SJSA1 (cell line): Measurements from ENCODE around the gene DENND2C. TPM values are rescaled to one million over a fixed set of nuclear protein-coding genes. Genes with fewer than 3 reads are reported as not detected.
"Not testable (repeated sequence)": the region's sequence is repeated elsewhere in the genome, so short reads cannot be mapped to it uniquely, and the experiment has no call there.

ENCODE experiments used
- DNase-seq, 2 experiments: peaks; one replicate each; pipeline ENCODE4 v3.0.0-alpha.2; 2015 to 2020; ENCODE audit warnings: low spot score in 2 of 2, low read depth in 1 of 2
- H3K27ac ChIP-seq: fragments of 250-450 bp; sonication (Bioruptor Pico); 2 replicates; pipeline ENCODE4 v1.5.1; 2020; ENCODE audit warnings: mild to moderate bottlenecking, moderate library complexity
- H3K27me3 ChIP-seq: fragments of 250-450 bp; sonication (Bioruptor Pico); replicated peaks from 2 replicates; pipeline ENCODE4 v1.5.1; 2020; ENCODE audit warnings: mild to moderate bottlenecking, moderate library complexity
- H3K36me3 ChIP-seq: fragments of 250-450 bp; sonication (Bioruptor Pico); 2 replicates; pipeline ENCODE4 v1.5.1; 2020; ENCODE audit warnings: mild to moderate bottlenecking
- H3K4me1 ChIP-seq: fragments of 250-450 bp; sonication (Bioruptor Pico); replicated peaks from 2 replicates; pipeline ENCODE4 v1.6.1; 2021; ENCODE audit warnings: mild to moderate bottlenecking
- H3K4me3 ChIP-seq: fragments of 250-450 bp; sonication (Bioruptor Pico); 2 replicates; pipeline ENCODE4 v1.5.1; 2020; ENCODE audit warnings: mild to moderate bottlenecking
- H3K9me3 ChIP-seq: fragments of 250-450 bp; sonication (Bioruptor Pico); replicated peaks from 2 replicates; pipeline ENCODE4 v1.5.1; 2020; ENCODE audit warnings: mild to moderate bottlenecking
- total RNA-seq: library from RNA; depleted of rRNA; stranded (reverse); fragments of >200 nt; shearing (Covaris generic); gene quantifications from 2 replicates; pipeline ENCODE4 v1.2.3, GENCODE V29; 2014

The DENND2C gene
- total RNA-seq, 1 experiment from 2014 or later = 1.5 TPM

DNA sequence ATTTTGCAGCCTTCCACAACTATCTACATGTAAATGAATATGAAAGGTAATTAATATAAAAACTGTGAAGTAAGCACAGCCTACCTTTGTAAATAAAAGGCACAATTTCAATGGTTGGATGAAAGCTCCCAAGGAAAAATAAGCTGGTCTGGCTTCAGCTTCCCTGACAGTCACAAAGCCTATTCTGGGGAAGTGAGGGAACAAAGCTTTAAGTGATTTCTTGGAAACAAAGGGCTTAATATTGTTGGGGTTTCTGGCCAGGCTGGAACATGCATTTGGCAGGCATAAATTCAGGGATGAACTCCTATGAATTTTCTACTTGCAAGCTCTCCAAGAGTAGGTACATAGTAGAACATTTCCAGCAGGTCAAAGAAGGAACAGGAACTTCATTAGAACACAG lies 105.7 kb downstream of the DENND2C start:
- H3K4me1 ChIP-seq = no peaks in the 10 kb centered on the region

DNA sequence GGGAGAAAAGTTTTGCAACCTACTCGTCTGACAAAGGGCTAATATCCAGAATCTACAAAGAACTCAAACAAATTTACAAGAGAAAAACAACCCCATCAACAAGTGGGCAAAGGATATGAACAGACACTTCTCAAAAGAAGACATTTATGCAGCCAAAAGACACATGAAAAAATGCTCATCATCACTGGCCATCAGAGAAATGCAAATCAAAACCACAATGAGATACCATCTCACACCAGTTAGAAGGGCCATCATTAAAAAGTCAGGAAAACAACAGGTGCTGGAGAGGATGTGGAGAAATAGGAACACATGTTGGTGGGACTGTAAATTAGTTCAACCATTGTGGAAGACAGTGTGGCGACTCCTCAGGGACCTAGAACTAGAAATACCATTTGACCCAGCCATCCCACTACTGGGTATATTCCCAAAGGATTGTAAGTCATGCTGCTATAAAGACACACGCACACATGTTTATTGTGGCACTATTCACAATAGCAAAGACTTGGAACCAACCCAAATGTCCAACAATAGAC lies 106.8 kb downstream of the DENND2C start:
- not testable (repeated sequence) for DNase-seq, H3K27me3 ChIP-seq, H3K4me1 ChIP-seq, H3K9me3 ChIP-seq, H3K27ac ChIP-seq, H3K4me3 ChIP-seq
- H3K36me3 ChIP-seq = peaks cover 21% of the 10 kb centered on the region

More for the DNA sequence above, 105.7 kb downstream of the DENND2C start:
- H3K27ac ChIP-seq = no peak overlapping the region
- H3K27me3 ChIP-seq = no peaks in the 10 kb centered on the region
- no peaks in the 10 kb centered on the region for H3K9me3 ChIP-seq
- H3K36me3 ChIP-seq = peaks cover 30% of the 10 kb centered on the region
- H3K4me3 ChIP-seq = no peak overlapping the region
- DNase-seq = no peak

DNA sequence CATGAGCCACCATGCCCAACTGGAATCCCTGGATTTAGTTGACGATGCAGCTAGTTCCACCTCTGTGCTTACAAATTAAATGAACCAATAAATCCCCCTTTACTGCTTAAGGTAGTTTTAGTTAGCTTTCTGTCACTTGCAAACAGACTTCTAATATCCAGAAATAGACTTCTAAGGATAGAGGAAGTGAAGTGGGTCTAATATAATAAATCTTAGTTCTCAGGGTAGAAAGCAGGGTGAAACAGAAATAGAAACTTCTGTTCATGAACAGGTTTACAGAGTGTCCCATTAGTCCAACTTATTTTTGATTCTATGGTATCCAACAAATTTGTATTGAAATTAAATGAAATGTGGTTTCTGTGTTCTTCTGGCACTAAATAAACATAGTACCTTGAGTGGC lies 108.5 kb downstream of the DENND2C start:
- Histone ChIP-seq H3K4me3 (no peak overlapping the region), H3K4me1 (no peaks in the 10 kb centered on the region), H3K27ac (no peak overlapping the region), H3K9me3 (no peaks in the 10 kb centered on the region), H3K36me3 (peaks cover 7% of the 10 kb centered on the region; the same call in 1 of the 2 replicates), H3K27me3 (no peaks in the 10 kb centered on the region)
- DNase-seq = no peak

DNA sequence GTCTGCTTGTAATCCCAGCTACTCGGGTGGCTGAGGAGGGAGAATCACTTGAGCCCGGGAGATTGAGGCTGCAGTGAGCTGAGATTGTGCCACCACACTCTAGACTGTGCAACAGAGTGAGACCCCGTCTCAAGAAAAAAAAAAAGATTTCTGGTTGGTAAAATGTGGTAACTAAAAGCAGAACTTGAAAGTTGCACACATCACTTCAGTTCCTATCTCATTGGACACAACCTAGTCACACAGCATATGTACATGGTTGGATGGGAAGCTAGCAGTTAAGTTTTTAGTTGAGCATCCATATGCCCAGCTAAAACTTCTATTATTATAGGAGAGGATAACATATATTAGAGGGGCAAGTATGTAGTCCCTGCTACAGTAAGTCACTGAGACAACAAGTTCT lies 110.5 kb downstream of the DENND2C start:
- H3K27ac ChIP-seq = no peak overlapping the region
- H3K27me3 ChIP-seq = no peaks in the 10 kb centered on the region
- H3K4me3 ChIP-seq = no peak overlapping the region
- DNase-seq = no peak
- H3K9me3 ChIP-seq = no peaks in the 10 kb centered on the region
- no peaks in the 10 kb centered on the region for H3K36me3 ChIP-seq
- H3K4me1 ChIP-seq = no peaks in the 10 kb centered on the region

DNA sequence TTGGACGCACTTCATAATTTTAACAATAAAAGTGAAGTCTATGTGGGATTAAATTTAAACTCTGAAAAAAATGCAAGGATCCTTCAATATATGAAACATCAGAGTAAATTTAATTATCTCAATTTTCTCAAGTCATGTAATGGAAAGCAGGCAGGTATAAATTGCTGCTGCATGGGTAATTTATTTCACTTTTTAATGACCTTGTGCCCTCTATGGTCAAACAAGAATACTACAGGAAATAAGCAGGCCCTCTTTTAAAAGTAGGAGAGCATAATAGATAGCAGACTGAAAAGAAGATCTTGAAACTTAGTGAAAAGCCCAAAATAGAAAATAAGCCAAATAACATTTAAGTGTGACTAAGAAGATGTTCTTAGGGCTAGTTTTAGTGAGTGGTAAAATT lies 111.3 kb downstream of the DENND2C start:
- H3K27me3 ChIP-seq = no peaks in the 10 kb centered on the region
- no peak overlapping the region for H3K27ac ChIP-seq
- no peak for DNase-seq
- no peak overlapping the region for H3K4me3 ChIP-seq
- no peaks in the 10 kb centered on the region for H3K9me3 ChIP-seq
- no peaks in the 10 kb centered on the region for H3K36me3 ChIP-seq
- no peaks in the 10 kb centered on the region for H3K4me1 ChIP-seq

DNA sequence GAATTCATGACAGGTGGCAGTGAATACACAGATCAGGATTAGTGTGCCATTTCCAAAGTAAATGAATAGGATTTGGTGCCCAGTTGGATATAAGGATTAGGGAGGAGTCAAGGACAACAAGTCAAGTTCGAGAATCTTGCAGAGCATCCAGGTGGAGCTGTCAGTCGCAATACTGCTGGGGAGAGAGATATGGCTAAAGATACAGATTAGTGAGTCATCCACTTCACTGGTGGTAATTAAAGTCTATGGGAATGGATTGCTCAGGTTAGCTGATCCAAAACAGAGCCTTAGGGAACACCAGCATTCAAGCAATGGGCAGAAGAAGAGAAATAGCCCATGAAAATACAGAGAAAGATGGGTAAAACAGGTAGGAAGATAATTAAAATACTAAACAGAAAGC lies 115.3 kb downstream of the DENND2C start:
- H3K27me3 ChIP-seq = no peaks in the 10 kb centered on the region
- DNase-seq = no peak
- no peak overlapping the region for H3K4me3 ChIP-seq
- no peaks in the 10 kb centered on the region for H3K36me3 ChIP-seq
- no peaks in the 10 kb centered on the region for H3K4me1 ChIP-seq
- no peaks in the 10 kb centered on the region for H3K9me3 ChIP-seq
- H3K27ac ChIP-seq = no peak overlapping the region

DNA sequence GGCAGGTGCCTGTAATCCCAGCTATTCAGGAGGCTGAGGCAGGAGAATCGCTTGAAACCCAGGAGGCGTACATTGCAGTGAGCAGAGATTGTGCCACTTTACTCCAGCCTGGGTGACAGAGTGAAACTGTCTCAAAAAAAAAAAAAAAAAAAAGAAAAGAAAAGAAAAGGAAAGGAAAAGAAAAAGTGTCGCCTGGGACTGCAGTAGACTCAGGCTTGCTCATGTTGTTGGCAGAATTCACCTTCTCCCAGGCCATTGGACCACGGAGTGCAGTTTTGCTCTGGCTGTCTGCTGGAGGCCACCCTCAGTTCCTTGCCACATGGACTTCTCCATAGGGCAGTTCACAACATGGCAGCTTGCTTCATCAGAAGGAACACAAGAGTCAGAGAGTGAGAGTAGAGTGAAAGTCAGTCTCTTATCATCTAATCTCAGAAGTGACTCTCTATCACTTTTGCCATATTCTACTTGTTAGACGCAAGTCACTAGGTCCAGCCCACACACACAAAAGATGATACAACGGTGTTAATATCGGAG lies 117.7 kb downstream of the DENND2C start:
- Histone ChIP-seq H3K9me3 (no peaks in the 10 kb centered on the region), H3K27me3 (no peaks in the 10 kb centered on the region), H3K4me1 (no peaks in the 10 kb centered on the region), H3K36me3 (no peaks in the 10 kb centered on the region), H3K4me3 (no peak overlapping the region), H3K27ac (no peak overlapping the region)
- no peak for DNase-seq

DNA sequence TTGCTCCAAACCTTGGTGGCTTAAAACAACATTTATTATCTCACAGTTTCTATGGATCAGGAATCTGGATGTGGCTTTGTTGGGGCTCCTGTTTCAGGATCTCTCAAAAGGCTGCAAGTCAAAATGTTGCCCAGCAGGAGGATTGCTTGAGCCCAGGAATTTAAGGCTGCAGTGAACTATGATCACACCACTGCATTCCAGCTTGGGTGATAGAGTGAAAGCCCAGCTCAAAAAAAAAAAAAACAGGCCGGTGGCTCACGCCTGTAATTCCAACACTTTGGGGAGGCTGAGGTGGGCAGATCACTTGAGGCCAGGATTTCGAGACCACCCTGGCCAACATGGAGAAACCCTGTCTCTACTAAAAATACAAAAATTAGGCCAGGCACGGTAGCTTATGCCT lies 118.4 kb downstream of the DENND2C start:
- H3K4me3 ChIP-seq = no peak overlapping the region
- no peak overlapping the region for H3K27ac ChIP-seq
- no peaks in the 10 kb centered on the region for H3K36me3 ChIP-seq
- no peaks in the 10 kb centered on the region for H3K27me3 ChIP-seq
- H3K4me1 ChIP-seq = no peaks in the 10 kb centered on the region
- DNase-seq = no peak
- no peaks in the 10 kb centered on the region for H3K9me3 ChIP-seq

DNA sequence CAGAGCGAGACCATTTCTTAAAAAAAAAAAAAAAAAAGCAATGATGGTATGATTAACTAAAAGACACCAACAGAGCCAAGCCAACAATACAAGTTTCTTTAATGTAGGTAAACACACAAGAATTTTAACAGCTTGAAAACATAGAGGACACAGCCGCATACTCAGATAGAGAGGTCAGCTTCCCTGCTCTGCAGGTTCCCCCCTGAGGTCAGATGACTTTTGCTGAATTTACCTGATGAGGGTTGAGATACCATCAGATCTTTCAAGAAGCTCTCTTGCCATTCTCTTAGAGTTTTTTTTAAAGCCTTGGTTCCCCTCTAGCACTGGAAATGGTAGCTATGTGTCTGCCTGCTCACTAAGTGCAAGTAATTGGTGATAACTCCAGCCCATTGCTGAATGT lies 119.5 kb downstream of the DENND2C start:
- Histone ChIP-seq H3K9me3 (no peaks in the 10 kb centered on the region), H3K27me3 (no peaks in the 10 kb centered on the region), H3K4me3 (no peak overlapping the region), H3K36me3 (no peaks in the 10 kb centered on the region), H3K4me1 (no peaks in the 10 kb centered on the region), H3K27ac (no peak overlapping the region)
- DNase-seq = no peak

DNA sequence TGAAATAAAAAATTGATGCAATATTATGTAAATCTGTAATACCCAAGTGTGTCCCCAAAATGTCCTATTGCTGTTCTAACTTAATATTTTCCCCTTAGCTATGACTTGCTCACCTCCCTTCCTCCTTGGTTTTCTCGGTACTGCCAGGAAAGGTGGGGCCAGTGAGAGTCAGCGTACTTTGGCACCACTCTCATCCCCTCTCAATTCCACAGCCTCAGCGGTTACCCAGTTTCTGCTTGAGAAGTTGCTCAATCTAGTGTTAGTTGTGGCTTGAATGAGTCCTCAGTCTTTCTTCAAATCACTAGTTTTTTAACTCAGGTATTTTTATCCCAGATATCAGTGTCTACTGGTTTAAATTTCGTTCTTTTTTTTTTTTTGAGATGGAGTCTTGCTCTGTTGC lies 120.7 kb downstream of the DENND2C start:
- no peak for DNase-seq
- H3K36me3 ChIP-seq = no peaks in the 10 kb centered on the region
- no peaks in the 10 kb centered on the region for H3K9me3 ChIP-seq
- no peaks in the 10 kb centered on the region for H3K4me1 ChIP-seq
- no peak overlapping the region for H3K27ac ChIP-seq
- no peak overlapping the region for H3K4me3 ChIP-seq
- no peaks in the 10 kb centered on the region; the same call in 1 of the 2 replicates for H3K27me3 ChIP-seq

DNA sequence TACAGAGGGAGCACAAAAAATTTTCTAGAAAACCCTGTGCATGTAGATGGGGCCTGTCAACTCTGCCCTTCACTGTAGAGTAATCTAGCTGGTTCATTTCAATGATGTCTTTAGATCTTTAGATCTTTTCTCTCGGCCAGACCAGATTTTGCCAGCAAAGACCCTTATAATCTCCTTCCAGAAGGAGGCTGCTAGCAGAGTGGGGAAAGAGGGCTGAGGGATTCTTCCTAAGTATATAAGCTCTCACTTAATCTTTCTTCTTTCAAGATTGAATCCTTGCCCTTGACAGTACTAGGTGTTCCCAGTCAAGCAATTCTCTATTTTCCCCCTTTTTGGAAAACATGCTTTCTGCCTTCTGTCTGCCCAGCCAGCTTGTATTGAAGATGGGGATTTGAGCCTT lies 122.8 kb downstream of the DENND2C start:
- H3K4me3 ChIP-seq = no peak overlapping the region
- no peaks in the 10 kb centered on the region for H3K36me3 ChIP-seq
- H3K9me3 ChIP-seq = no peaks in the 10 kb centered on the region
- no peak for DNase-seq
- no peaks in the 10 kb centered on the region; the same call in 1 of the 2 replicates for H3K27me3 ChIP-seq
- H3K27ac ChIP-seq = no peak overlapping the region
- no peaks in the 10 kb centered on the region for H3K4me1 ChIP-seq

DNA sequence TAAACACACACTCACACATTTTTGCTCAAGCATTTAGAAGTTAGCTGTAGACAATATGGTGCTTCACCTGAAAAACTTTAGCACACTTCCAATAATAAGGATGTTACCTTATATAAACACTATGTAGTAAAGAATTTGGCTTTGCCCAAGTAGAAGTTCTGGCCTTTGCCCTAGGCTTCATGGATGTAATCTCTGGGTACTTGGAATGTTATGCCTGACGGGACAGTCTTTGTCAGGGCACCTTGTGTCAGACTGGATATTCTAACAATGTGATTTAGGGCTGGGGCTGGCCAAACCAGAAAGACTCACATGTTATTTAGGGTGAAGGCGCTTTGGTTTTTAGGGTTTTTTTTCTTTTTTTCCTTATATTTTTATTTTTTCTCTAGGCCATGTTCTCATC lies 124.1 kb downstream of the DENND2C start:
- Histone ChIP-seq H3K27me3 (no peaks in the 10 kb centered on the region; the same call in 1 of the 2 replicates), H3K27ac (no peak overlapping the region), H3K36me3 (no peaks in the 10 kb centered on the region), H3K9me3 (no peaks in the 10 kb centered on the region), H3K4me3 (no peak overlapping the region), H3K4me1 (no peaks in the 10 kb centered on the region)
- no peak for DNase-seq

DNA sequence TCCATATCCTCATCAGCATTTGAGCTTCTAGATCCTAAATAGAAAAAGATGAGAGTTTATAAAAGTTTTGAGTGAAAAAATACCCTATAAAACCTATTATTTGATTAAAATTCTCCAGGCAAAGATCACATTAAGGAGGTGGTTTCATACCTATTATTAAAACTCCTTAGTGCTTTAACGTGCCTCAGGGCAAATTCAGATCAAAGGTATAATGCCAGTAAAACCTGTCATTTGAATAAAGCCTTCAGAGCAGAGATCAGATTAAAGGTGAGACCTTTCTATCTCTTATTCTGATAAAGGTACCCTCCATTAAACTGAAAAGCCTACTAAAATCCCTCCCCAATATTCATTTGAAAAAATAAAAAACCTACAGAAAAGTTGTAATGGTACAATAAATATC lies 124.5 kb downstream of the DENND2C start:
- H3K4me3 ChIP-seq = no peak overlapping the region
- no peak overlapping the region for H3K27ac ChIP-seq
- H3K4me1 ChIP-seq = no peaks in the 10 kb centered on the region
- H3K27me3 ChIP-seq = no peaks in the 10 kb centered on the region; the same call in 1 of the 2 replicates
- no peaks in the 10 kb centered on the region for H3K9me3 ChIP-seq
- H3K36me3 ChIP-seq = no peaks in the 10 kb centered on the region
- DNase-seq = no peak

DNA sequence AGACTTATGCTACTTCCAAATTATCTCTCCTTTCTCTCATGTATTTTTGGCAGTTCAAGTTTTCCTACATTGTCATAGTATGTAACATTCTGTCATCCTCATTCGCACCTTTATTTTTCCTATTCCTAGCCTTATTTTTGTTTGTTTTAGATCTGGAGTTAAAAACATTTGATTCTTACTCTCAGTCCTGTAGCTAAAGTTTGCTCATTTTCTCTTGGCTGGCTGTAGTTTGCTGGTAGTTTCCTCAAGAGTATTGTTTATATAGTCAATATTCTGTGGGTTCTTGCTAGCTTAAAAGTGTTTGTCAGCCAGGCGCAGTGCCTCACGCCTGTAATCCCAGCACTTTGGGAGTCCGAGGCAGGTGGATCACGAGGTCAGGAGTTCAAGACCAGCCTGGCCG lies 129.0 kb downstream of the DENND2C start:
- no peak for DNase-seq
- no peaks in the 10 kb centered on the region for H3K36me3 ChIP-seq
- no peaks in the 10 kb centered on the region; the same call in 1 of the 2 replicates for H3K27me3 ChIP-seq
- H3K4me3 ChIP-seq = no peak overlapping the region
- H3K9me3 ChIP-seq = no peaks in the 10 kb centered on the region
- no peak overlapping the region for H3K27ac ChIP-seq
- H3K4me1 ChIP-seq = no peaks in the 10 kb centered on the region

DNA sequence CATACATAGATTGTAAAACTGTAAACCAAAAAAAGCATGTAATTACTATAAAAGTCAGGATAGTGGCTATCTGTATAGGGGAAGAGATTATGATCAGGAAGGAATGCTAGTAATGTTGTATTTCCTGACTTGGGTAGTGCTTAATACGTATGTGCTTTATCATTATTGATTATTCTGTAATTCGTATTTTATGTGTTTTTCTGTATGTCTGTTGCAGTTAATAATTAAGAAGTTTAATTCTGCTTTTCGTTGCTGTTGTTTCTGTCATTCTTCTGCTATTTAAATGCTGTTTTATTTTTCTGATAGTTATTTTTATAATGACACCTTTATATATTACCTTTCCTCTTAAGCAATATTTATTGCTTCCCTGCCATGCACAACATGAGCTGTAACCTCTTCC lies 129.6 kb downstream of the DENND2C start:
- H3K4me3 ChIP-seq = no peak overlapping the region
- H3K9me3 ChIP-seq = no peaks in the 10 kb centered on the region
- DNase-seq = no peak
- no peaks in the 10 kb centered on the region for H3K4me1 ChIP-seq
- H3K27me3 ChIP-seq = no peaks in the 10 kb centered on the region; the same call in 1 of the 2 replicates
- no peak overlapping the region for H3K27ac ChIP-seq
- no peaks in the 10 kb centered on the region for H3K36me3 ChIP-seq
